Testis (tissue), 2 donors: ENCODE results near the gene SESTD1.

Experiments
- CTCF ChIP-seq, 3 experiments: fragments of 450-650 bp in 2 of 3; fragments of 200-600 bp in 1 of 3; sonication (generic) in 1 of 3; IDR thresholded peaks; one replicate each; pipeline ENCODE4 v1.5.1; 2016 to 2019; ENCODE audit warnings: antibody characterized with exemption in 3 of 3, mild to moderate bottlenecking in 2 of 3, moderate library complexity in 1 of 3
- POLR2A ChIP-seq: fragments of 450-650 bp; IDR thresholded peaks from one replicate; pipeline ENCODE4 v1.6.1; 2017; ENCODE audit warnings: antibody characterized with exemption, mild to moderate bottlenecking, moderate library complexity

DNA sequence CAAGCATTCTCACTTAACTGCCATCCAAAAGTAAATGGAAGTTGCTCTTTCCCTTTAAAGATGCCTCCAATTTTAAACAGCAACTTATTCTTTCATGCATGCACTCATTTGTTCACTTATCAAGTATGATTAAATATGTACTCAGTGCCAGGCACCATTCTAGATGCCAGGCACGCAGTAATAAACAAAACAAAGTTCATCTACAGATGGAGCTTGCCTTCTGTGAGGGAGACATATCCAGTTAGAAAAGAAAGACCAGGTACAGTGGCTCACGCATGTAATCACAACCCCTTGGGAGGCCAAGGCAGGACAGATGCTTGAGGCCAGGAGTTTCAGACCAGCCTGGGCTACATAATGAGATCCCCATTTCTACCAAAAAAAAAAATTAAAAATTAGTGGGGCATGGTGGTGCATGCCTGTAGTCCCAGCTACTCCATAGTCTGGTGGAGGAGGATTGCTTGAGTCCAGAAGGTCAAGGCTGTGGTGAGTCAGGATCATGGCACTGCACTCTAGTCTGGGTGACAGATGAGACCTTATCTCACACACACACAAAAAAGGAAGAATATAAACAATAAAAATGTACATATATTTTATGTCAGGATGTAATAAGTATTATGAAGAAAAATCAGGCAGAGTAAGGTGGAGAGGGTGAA is 195.5 kb downstream of the SESTD1 start:
- TF ChIP-seq POLR2A = no peak
- no peak for TF ChIP-seq CTCF (IDR thresholded peaks at IDR 0.05)
